ENCODE results near the gene SWAP70. TPM values are rescaled to one million over a fixed set of nuclear protein-coding genes. Genes with fewer than 3 reads are reported as not detected.

SWAP70 gene
- total RNA-seq, 1 donor from 2014 or later: 20.4 TPM

DNA sequence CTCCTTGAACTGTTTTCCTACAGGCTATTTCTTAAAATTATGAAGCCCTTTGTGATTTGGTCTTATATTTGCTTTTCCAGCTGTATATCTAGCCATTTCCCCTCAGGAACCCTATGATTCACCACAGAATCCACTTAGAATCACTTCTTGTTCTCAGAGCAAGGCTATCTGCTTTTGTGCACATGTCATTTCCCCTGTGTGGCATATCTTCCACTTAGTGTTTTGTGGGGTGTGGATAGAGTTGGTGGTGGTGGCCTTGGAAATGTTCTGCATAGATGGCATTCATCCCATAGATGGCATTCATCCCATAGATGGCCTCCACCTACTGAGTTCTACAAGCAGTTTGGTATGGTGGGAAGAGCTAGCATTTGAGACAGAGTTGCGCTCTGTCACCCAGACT is 44.7 kb downstream of the SWAP70 start:
- DNase-seq (ENCODE audit: low spot score): no peak
- H3K4me3 Mint-ChIP-seq (ENCODE audit: unreplicated experiment): no peak overlapping the region
- no peaks in the 10 kb centered on the region for H3K36me3 Mint-ChIP-seq (ENCODE audit: low read depth)
- H3K27ac Mint-ChIP-seq (ENCODE audit: unreplicated experiment): no peak overlapping the region
- H3K4me1 Mint-ChIP-seq (ENCODE audit: low read depth): peaks cover 28% of the 10 kb centered on the region
- H3K9me3 Mint-ChIP-seq (ENCODE audit: low read depth): no peaks in the 10 kb centered on the region
- TF ChIP-seq, protein P1, sequence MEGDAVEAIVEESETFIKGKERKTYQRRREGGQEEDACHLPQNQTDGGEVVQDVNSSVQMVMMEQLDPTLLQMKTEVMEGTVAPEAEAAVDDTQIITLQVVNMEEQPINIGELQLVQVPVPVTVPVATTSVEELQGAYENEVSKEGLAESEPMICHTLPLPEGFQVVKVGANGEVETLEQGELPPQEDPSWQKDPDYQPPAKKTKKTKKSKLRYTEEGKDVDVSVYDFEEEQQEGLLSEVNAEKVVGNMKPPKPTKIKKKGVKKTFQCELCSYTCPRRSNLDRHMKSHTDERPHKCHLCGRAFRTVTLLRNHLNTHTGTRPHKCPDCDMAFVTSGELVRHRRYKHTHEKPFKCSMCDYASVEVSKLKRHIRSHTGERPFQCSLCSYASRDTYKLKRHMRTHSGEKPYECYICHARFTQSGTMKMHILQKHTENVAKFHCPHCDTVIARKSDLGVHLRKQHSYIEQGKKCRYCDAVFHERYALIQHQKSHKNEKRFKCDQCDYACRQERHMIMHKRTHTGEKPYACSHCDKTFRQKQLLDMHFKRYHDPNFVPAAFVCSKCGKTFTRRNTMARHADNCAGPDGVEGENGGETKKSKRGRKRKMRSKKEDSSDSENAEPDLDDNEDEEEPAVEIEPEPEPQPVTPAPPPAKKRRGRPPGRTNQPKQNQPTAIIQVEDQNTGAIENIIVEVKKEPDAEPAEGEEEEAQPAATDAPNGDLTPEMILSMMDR (IDR thresholded peaks at IDR 0.05): no peak
- no peaks in the 10 kb centered on the region for H3K27me3 Mint-ChIP-seq (ENCODE audit: low read depth)

DNA sequence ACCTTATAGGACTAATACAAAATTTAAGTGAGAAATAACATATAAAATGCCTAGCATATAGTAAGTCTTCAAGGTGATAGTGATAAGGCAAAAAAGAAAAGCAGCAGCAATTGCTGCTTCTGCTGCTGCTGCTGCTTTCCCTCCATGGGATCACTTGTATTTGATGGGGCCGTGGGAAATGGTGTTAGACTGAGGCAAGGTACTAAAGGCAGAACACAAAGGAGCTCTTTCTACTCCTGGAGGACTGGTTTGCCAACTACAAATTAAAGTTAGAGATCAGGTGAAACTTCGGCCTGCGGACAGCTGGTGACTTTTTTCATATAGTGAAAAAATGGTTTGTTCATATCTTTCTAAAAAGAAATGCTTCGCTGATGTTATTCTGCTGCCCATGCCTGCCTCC is 46.3 kb downstream of the SWAP70 start:
- no peak overlapping the region for H3K4me3 Mint-ChIP-seq (ENCODE audit: unreplicated experiment)
- DNase-seq (ENCODE audit: low spot score): no peak
- H3K27me3 Mint-ChIP-seq (ENCODE audit: low read depth): no peaks in the 10 kb centered on the region
- H3K9me3 Mint-ChIP-seq (ENCODE audit: low read depth): no peaks in the 10 kb centered on the region
- TF ChIP-seq, protein P1 (IDR thresholded peaks at IDR 0.05): no peak
- peaks cover 4% of the 10 kb centered on the region for H3K36me3 Mint-ChIP-seq (ENCODE audit: low read depth)
- no peak overlapping the region for H3K27ac Mint-ChIP-seq (ENCODE audit: unreplicated experiment)
- peaks cover 31% of the 10 kb centered on the region for H3K4me1 Mint-ChIP-seq (ENCODE audit: low read depth)

DNA sequence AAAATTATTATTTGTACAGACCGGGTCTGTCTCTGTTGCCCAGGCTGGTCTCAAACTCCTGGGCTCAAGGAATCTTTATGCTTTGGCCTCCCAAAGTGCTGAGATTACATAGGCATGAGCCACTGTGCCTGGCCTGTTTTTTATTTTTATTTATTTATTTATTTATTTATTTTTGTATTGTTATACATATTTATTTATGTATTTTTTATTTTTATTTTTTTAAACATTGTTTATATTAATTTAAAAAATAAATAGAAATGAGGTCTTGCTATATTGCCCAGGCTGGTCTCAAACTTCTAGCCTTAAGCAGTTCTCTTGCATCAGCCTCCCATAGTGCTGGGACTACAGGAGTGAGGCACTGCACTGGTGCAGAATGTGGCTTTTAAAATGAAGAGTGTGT is 47.0 kb downstream of the SWAP70 start:
- DNase-seq (ENCODE audit: low spot score): no peak
- peaks cover 31% of the 10 kb centered on the region for H3K4me1 Mint-ChIP-seq (ENCODE audit: low read depth)
- H3K9me3 Mint-ChIP-seq (ENCODE audit: low read depth): no peaks in the 10 kb centered on the region
- peaks cover 7% of the 10 kb centered on the region for H3K36me3 Mint-ChIP-seq (ENCODE audit: low read depth)
- H3K27ac Mint-ChIP-seq (ENCODE audit: unreplicated experiment): no peak overlapping the region
- no peak overlapping the region for H3K4me3 Mint-ChIP-seq (ENCODE audit: unreplicated experiment)
- H3K27me3 Mint-ChIP-seq (ENCODE audit: low read depth): no peaks in the 10 kb centered on the region
- TF ChIP-seq, protein P1 (IDR thresholded peaks at IDR 0.05): no peak

DNA sequence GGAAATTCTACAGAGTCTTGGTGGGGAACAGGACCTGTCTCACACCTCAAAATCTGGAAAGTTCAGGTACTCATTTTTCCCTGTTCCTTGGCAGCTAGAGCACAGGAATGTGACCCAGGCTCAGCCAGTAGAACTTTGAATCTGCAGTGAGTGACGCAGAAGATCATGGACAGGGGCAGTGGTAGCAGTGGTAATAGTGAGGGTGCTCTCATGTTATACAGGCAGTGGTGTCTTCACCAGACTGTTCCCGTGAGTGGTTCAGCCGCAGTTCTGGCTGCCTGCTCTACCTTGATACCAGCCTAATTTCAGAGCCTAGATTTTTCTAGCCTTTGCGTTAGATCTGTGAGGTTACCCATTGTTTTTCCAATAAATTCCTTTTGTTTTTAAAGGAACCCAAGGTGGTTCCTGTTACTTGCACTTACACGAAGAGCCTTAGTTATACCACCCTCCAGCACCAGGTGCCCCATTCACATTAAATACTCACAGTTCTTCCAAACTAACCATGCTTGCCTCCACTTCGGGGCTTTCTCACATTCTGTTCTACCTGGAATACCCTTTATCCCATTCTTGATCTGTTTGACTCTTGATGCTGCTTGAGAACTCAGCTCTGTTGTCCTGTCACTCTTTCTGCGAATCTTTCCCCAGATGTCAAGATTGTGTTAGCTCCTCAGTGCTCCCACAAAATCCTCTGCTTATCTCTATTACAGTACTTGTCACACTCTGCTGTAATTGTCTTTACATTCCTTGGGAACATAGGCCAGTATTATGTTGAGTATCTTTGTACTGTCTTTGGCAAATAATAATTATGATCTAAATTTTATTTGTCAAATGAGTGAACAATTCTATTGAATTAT is 47.8 kb downstream of the SWAP70 start:
- no peak for DNase-seq (ENCODE audit: low spot score)
- TF ChIP-seq, protein P1 (IDR thresholded peaks at IDR 0.05): no peak
- Mint-ChIP-seq H3K36me3 (ENCODE audit: low read depth) (peaks cover 7% of the 10 kb centered on the region), H3K27me3 (ENCODE audit: low read depth) (no peaks in the 10 kb centered on the region), H3K4me1 (ENCODE audit: low read depth) (peaks cover 38% of the 10 kb centered on the region), H3K27ac (ENCODE audit: unreplicated experiment) (no peak overlapping the region), H3K4me3 (ENCODE audit: unreplicated experiment) (no peak overlapping the region), H3K9me3 (ENCODE audit: low read depth) (no peaks in the 10 kb centered on the region)

DNA sequence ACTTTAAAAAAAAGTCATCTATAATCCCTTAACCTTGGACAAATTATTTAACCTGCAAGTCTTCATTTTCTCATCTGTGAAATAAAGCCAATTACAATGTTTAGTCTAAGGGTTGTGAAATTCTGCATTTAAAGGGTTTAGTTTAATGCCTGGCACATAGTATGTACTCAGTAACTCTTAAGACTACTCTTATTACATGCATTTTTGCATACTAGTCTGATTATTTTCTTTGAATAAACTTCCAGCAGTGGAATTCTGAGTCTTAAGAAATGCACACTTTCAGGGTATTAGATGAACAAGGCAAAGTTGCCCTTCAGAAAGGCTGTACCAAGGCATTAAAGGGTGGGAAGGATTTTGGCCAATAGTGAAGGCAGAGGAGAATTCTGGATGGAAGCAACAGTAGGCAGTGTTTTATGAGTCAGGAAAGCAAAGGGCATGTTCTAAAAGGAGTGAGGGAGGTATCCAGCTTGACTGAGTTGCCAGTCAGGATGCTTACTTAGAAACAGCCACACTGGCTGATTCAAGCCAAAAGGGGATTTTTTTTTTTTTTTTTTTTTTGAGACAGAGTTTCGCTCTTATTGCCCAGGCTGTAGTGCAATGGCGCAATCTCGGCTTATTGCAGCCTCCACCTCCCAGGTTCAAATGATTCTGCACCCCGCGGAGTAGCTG is 50.5 kb downstream of the SWAP70 start:
- TF ChIP-seq, protein P1 (IDR thresholded peaks at IDR 0.05): no peak
- no peak overlapping the region for H3K27ac Mint-ChIP-seq (ENCODE audit: unreplicated experiment)
- no peaks in the 10 kb centered on the region for H3K27me3 Mint-ChIP-seq (ENCODE audit: low read depth)
- H3K9me3 Mint-ChIP-seq (ENCODE audit: low read depth): no peaks in the 10 kb centered on the region
- peaks cover 7% of the 10 kb centered on the region for H3K36me3 Mint-ChIP-seq (ENCODE audit: low read depth)
- H3K4me1 Mint-ChIP-seq (ENCODE audit: low read depth): peaks cover 44% of the 10 kb centered on the region
- DNase-seq (ENCODE audit: low spot score): no peak
- no peak overlapping the region for H3K4me3 Mint-ChIP-seq (ENCODE audit: unreplicated experiment)

Data from chondrocyte (in vitro differentiated cells).